GM19043 (cell line): ENCODE data around the gene BTRC.

Experiments used
- ATAC-seq: cut with Tn5 transposase; IDR thresholded peaks from one replicate; pipeline ENCODE4 v1.9.1; 2021; ENCODE audit warnings: low read depth; ENCODE audit not compliant: unreplicated experiment

Gene BTRC

GRCh38 chr10:101476383-101476782 lies 122.4 kb downstream of the BTRC start:
- ATAC-seq, result no peak

DNA sequence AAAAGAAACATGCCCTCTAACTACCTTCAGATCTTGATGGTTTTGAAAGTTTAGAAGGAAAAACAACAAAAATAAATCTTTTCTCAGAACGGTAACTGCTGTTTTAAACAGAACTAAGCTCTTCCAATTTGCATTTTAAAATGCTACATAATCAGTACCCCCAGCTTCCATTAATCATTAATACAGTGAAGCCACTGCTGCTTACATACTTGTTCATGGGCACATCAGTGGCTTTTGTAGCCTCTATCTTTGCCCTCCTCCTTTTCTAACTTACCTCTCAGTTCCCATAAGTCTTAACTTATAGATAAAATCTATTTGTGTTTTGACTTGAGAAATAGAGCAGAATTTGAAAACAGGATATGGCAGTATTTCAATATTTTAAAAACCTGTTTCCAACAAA lies 125.0 kb downstream of the BTRC start:
- ATAC-seq, result no peak

GRCh38 chr10:101481256-101481655 lies 127.3 kb downstream of the BTRC start:
- ATAC-seq, result no peak

GRCh38 chr10:101482568-101482967 lies 128.6 kb downstream of the BTRC start:
- ATAC-seq, result no peak

- ATAC-seq, result no peak
These were observed 130.3 kb downstream of the BTRC start for GRCh38 chr10:101484175-101484745.

DNA sequence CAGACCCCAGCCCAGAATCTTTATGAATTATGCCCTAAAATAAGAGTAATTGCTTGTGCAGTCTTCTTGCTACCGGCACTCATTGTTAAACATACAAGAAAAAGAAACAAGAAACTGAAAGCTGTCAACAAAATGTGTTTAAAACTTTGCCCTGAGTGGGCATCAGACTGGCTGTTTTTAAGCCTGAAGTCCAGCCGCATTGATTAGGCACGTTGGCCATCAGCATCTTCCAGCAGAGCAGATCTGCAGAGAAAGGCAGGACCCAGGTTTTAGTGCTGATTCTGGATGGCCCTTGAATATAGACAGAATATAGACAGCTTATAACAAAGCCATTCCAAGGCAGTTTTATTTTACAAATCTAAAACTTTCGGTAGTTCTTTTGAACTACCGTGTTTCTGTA lies 131.2 kb downstream of the BTRC start:
- ATAC-seq, result no peak

DNA sequence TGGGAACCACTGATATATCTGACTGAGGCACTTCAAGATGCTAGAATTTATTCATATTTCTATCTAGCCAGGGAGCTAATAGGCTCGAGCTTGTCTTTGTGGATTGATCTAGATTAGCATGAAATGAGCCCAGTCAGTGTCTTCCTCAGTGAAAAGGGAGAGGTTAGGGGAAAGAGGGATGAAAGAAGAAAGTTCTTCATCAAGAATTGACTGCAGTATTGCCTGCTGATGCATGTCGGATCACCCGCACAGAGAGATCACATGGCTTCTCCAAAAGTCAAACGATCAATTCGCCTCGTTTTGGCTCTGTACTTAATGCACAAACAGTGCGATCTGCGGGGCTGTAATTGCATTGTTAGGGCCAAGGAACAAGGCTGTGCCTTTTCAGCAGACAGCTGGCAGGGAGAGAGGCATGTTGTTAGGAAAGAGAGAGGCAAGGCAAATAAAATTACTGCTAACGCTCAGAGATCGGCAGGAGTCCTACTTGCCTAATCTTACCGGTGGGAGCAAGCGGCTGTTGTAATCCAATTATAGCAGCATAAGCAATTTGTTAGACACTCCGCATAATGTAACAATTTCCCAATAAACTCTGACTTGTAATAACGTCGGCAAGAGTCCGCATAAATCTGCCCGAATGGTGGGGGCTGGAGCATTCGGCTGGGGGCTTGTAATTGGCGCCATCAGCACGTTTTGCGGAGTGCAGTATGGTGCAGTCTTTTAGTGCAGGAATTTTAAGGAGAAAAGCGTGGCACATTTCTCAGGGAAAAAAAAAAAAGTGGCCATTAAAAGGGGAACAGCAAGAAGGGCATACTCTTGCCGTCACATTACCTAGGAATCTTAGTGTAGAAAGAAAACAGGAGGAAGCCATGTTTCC lies 132.0 kb downstream of the BTRC start:
- no peak for ATAC-seq

DNA sequence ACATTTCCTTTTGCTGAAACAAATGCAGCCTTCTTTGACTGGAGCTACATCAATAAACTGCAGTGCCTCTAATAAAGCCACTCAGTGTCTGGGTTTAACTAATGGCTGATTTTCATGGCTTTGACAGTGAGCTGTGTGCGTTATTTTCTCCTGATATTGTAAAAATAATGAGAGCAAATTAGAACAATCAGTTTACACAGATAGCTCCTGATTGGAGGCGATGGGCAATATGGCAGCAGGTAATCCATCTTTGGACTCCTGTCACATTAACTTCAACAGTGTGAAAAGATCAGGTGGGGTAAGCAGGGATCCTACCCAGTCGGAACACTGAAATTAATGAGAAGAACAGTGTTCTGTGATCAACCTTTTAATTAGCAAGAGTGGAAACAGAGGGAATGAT lies 133.4 kb downstream of the BTRC start:
- no peak for ATAC-seq

GRCh38 chr10:101489355-101489754 lies 135.4 kb downstream of the BTRC start:
- ATAC-seq, result no peak

GRCh38 chr10:101490026-101490425 lies 136.1 kb downstream of the BTRC start:
- ATAC-seq, result no peak

- ATAC-seq, result no peak
These were observed 138.2 kb downstream of the BTRC start for GRCh38 chr10:101492205-101492604.

GRCh38 chr10:101492814-101493213 lies 138.8 kb downstream of the BTRC start:
- no peak for ATAC-seq

DNA sequence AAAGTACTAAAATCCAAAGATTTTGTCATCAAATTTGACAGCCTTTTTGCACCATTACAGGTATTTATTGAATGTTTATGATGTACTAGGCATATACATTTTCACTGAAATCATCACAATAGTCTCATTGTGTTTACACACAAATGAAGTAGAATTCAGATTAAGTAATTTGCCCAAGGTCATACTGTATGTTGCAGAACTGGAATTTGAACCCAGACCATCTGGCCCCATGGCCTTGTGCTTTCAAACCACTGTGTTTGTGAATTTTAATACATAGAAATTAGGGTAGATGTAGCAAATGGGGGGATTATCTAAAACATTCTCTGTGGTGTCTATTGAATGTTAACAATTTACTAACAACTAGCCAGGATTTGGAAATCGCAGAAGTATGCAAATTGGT lies 139.3 kb downstream of the BTRC start:
- ATAC-seq, result no peak

DNA sequence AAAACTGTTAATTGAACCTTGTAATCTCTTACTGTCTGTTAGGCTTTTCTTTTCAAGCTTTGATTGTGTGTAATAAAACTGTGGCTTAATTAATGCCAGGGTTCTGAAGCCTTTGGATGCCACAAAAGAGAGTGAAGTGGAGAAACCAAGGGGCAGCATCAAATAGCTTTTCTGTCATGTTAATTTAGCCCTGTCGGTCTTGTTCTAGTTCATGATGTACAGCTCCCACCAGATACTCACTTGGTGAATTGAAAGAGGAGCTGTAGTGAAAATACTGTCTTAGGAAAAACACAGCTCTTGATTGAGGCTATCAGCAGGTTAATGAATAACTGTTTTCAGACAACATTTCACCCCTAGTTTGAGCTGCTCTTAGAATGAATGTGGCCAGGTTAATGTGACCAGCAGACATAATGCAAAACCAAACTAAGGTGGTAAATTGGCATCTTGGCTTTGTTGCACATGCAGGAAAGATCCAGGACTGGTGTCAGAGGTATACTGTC lies 139.9 kb downstream of the BTRC start:
- ATAC-seq, result no peak

DNA sequence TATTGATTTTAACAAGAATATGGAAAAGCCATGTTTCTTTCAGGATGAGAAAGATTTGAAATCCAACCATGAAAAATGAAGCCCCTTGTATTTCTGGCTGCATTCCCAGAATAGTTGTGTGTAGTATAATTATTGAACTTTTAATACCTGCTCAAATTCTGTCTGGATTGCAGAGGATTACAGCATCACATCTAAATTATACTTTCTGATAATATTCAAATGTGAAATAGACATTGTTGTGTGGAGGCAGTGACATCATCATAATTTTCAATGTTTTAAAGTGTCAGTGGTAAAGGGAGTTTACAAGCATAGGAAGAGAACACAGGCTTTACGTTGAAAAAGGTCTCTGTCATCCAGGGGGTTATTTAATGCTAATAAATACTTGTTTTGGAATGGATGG lies 140.7 kb downstream of the BTRC start:
- ATAC-seq, result no peak

DNA sequence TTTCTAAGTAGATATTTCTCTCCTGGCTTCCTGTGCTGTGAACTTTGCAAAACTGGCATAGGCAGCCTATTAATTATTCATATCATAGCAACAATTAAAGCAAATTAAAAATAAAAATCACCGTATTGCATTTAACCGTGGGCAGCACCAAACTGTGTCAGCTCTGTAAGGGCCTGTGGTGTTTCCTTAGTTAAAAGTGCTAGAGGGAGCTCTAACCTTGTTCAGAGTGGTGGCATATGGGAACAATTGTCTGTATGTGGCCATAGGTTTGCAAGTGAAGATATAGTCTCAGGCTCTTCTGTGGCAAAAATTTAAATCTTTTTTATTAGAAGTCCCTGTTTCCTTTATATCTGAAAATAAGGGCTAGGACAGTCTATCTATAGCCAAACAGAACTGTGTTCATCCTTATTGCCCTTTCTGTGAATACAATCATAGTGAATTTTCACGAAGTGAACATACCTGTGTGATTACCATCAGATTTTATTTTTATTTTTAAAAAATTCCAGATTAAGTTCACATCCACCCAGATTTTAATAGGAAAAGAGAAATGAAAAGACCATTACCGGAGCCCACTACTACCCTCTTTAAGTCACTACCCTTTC lies 141.5 kb downstream of the BTRC start:
- no peak for ATAC-seq

- no peak for ATAC-seq
These were observed 150.5 kb downstream of the BTRC start for GRCh38 chr10:101504438-101504837.

- no peak for ATAC-seq
These were observed 153.1 kb downstream of the BTRC start for GRCh38 chr10:101506829-101507661.

DNA sequence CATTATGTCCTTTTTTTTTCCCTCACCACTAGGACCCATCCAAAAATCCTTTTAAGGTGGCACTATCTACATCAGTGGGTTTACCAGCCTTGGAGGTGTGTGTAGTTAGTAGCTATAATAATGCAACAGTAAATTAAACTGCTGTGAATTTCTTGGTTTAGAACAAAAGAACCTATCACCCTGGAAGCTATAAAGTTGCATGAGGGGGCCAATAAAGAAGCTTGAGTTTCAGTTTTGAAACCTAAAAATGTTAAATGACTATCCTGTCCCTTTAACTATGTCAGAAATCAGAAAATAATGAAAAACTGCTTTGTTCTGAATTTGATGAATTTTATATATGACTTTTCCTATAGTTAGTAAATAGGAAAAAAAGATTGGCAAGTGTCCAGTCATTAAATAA lies 153.9 kb downstream of the BTRC start:
- no peak for ATAC-seq

- no peak for ATAC-seq
These were observed 158.0 kb downstream of the BTRC start for GRCh38 chr10:101511938-101512337.

- ATAC-seq, result no peak
These were observed 158.8 kb downstream of the BTRC start for GRCh38 chr10:101512738-101513137.
